ENCODE results near the gene HLA-A. TPM values are rescaled to one million over a fixed set of nuclear protein-coding genes. Genes with fewer than 3 reads are reported as not detected.

HLA-A gene
- total RNA-seq, 3 donors from 2014 or later (not counting 1 experiment from before 2014, with no cell fraction given) = 2,088 to 2,855 (median 2,731) TPM

DNA sequence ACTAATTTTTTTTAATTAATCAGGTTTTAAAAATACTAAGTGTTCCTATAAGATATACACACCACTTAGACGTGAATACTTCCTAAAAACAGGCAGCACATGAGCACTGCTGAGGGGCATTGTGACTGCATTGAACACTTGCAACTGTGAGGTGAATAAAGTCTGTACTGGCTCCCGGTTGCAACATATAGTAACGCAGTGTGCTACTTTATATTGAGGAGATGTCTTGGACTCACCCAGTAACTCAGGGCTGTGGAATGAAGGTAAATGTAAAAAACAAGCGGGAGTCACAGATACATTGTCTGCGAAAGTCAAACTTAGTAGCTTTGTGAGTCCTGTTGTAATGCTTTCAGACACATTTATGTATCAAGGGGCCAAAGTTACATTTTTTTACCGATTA lies 17.0 kb upstream of the HLA-A start:
- intact Hi-C loops (cut with micrococcal nuclease) = loop anchor here (5.0 kb wide), 2 partner anchors 38 to 42 kb away; no protein-coding TSS in a partner anchor
- no peaks in the 10 kb centered on the region for H3K9me3 Mint-ChIP-seq

GRCh38 chr6:29925727-29926412 lies 16.5 kb upstream of the HLA-A start:
- H3K36me3 ChIP-seq (ENCODE audit: control insufficient read depth, insufficient read depth, low read length) = no peaks in the 10 kb centered on the region
- intact Hi-C loops (cut with micrococcal nuclease) = loop anchor here (2.0 to 5.0 kb wide), 3 partner anchors 39 to 51 kb away; no protein-coding TSS in a partner anchor
- no peaks in the 10 kb centered on the region for H3K27me3 ChIP-seq (ENCODE audit: control insufficient read depth, insufficient read depth, low read length)
- H3K27me3 Mint-ChIP-seq (ENCODE audit: low read depth in 2 of 2) = no peaks in the 10 kb centered on the region
- 79% methylated on average over 18 of the region's 24 CpGs for WGBS (ENCODE audit: insufficient coverage)
- no peaks in the 10 kb centered on the region for H3K9me3 ChIP-seq (ENCODE audit: control insufficient read depth, insufficient read depth, low read length)
- no peaks in the 10 kb centered on the region for H3K36me3 Mint-ChIP-seq
- H3K4me1 ChIP-seq (ENCODE audit: control insufficient read depth, insufficient read depth, low read length) = peaks cover 17% of the 10 kb centered on the region
- H3K4me3 Mint-ChIP-seq = peak overlapping the region; percentile 88
- TF ChIP-seq, protein P1, sequence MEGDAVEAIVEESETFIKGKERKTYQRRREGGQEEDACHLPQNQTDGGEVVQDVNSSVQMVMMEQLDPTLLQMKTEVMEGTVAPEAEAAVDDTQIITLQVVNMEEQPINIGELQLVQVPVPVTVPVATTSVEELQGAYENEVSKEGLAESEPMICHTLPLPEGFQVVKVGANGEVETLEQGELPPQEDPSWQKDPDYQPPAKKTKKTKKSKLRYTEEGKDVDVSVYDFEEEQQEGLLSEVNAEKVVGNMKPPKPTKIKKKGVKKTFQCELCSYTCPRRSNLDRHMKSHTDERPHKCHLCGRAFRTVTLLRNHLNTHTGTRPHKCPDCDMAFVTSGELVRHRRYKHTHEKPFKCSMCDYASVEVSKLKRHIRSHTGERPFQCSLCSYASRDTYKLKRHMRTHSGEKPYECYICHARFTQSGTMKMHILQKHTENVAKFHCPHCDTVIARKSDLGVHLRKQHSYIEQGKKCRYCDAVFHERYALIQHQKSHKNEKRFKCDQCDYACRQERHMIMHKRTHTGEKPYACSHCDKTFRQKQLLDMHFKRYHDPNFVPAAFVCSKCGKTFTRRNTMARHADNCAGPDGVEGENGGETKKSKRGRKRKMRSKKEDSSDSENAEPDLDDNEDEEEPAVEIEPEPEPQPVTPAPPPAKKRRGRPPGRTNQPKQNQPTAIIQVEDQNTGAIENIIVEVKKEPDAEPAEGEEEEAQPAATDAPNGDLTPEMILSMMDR (IDR thresholded peaks at IDR 0.05) = no peak
- peaks cover 6 to 28% of the 10 kb centered on the region in 2 donors for H3K4me1 Mint-ChIP-seq
- H3K27ac ChIP-seq (ENCODE audit: low read length) = peak overlapping the region; percentile 98
- H3K9me3 Mint-ChIP-seq = no peaks in the 10 kb centered on the region
- peak overlapping the region; percentile 90 to 91 for H3K27ac Mint-ChIP-seq
- H3K4me3 ChIP-seq (ENCODE audit: low read length) = peak overlapping the region; percentile 86
- peak; percentile 3 to 25 (median 10) for ATAC-seq
- DNase-seq = peak in 1 of 2 donors; percentile 64

More for the DNA sequence above, 17.0 kb upstream of the HLA-A start:
- no peak overlapping the region for H3K4me3 ChIP-seq (ENCODE audit: low read length)
- H3K4me1 ChIP-seq (ENCODE audit: control insufficient read depth, insufficient read depth, low read length) = peaks cover 17% of the 10 kb centered on the region
- no peaks in the 10 kb centered on the region for H3K36me3 ChIP-seq (ENCODE audit: control insufficient read depth, insufficient read depth, low read length)
- H3K36me3 Mint-ChIP-seq = no peaks in the 10 kb centered on the region
- ATAC-seq (no peak), DNase-seq (peak in 1 of 2 donors; percentile 12)
- H3K27me3 Mint-ChIP-seq (ENCODE audit: low read depth in 2 of 2) = no peaks in the 10 kb centered on the region
- peak overlapping the region; percentile 88 for H3K4me3 Mint-ChIP-seq
- H3K27me3 ChIP-seq (ENCODE audit: control insufficient read depth, insufficient read depth, low read length) = no peaks in the 10 kb centered on the region
- no peak overlapping the region for H3K27ac ChIP-seq (ENCODE audit: low read length)
- WGBS (ENCODE audit: insufficient coverage) = 93% methylated on average over 4 of the region's 6 CpGs
- H3K9me3 ChIP-seq (ENCODE audit: control insufficient read depth, insufficient read depth, low read length) = no peaks in the 10 kb centered on the region
- TF ChIP-seq, protein P1 (IDR thresholded peaks at IDR 0.05) = no peak
- peak overlapping the region; percentile 90 to 91 for H3K27ac Mint-ChIP-seq
- H3K4me1 Mint-ChIP-seq = peaks cover 6 to 28% of the 10 kb centered on the region in 2 donors

- WGBS (ENCODE audit: insufficient coverage) = 2% methylated on average over 82 of the region's 82 CpGs
- DNase-seq = peak; percentile 76 to 92
- no peaks in the 10 kb centered on the region for H3K9me3 Mint-ChIP-seq
- peak overlapping the region; percentile 88 for H3K4me3 Mint-ChIP-seq
- H3K27ac Mint-ChIP-seq = peak overlapping the region; percentile 90 to 91
- peak; percentile 86 to 95 (median 88) for ATAC-seq
- no peaks in the 10 kb centered on the region for H3K27me3 Mint-ChIP-seq (ENCODE audit: low read depth in 2 of 2)
- H3K4me1 Mint-ChIP-seq = peaks cover 6 to 28% of the 10 kb centered on the region in 2 donors
- no peaks in the 10 kb centered on the region for H3K27me3 ChIP-seq (ENCODE audit: control insufficient read depth, insufficient read depth, low read length)
- TF ChIP-seq, protein P1 (IDR thresholded peaks at IDR 0.05) = no peak
- no peaks in the 10 kb centered on the region for H3K9me3 ChIP-seq (ENCODE audit: control insufficient read depth, insufficient read depth, low read length)
- H3K27ac ChIP-seq (ENCODE audit: low read length) = peak overlapping the region; percentile 98
- H3K4me1 ChIP-seq (ENCODE audit: control insufficient read depth, insufficient read depth, low read length) = peaks cover 17% of the 10 kb centered on the region
- peak overlapping the region; percentile 86 for H3K4me3 ChIP-seq (ENCODE audit: low read length)
- H3K36me3 Mint-ChIP-seq = no peaks in the 10 kb centered on the region
- intact Hi-C loops (cut with micrococcal nuclease) = loop anchor here (1.0 to 5.0 kb wide), 4 partner anchors 16 to 50 kb away; partner anchors contain the start of gene HLA-A
- H3K36me3 ChIP-seq (ENCODE audit: control insufficient read depth, insufficient read depth, low read length) = no peaks in the 10 kb centered on the region
Measured at GRCh38 chr6:29926413-29927274, 15.7 kb upstream of the HLA-A start.
